Epidermal melanocyte (primary cell): ENCODE data around the gene CHD9NB.
"Not testable (repeated sequence)": the region's sequence is repeated elsewhere in the genome, so short reads cannot be mapped to it uniquely, and the experiment has no call there.

Source experiments
- DNase-seq: peaks from one replicate; pipeline ENCODE4 v3.0.0; 2011; ENCODE audit warnings: low spot score; ENCODE audit not compliant: insufficient read length

CHD9NB gene

GRCh38 chr16:53084141-53084541, 31.4 kb upstream of the CHD9NB start:
- DNase-seq, result no peak

DNA sequence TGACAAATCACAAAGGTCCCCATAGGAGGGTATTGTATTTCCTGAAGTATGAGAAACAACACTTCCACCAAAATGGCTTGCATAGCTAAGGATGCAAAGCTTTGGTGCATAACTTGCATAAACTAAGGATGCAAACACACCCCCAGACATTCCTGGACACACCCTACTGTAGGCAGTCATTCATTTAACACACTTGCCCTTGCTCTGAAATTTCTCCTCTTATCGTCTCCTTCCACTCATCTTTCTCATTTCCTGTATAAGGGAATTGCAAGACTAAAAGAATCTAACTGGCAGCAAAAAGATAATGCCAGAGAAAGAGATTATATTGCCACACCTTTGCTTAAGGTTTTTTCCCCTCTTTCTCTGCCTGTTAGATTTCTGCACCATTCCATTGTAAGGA, 30.4 kb upstream of the CHD9NB start:
- DNase-seq, result no peak

DNA sequence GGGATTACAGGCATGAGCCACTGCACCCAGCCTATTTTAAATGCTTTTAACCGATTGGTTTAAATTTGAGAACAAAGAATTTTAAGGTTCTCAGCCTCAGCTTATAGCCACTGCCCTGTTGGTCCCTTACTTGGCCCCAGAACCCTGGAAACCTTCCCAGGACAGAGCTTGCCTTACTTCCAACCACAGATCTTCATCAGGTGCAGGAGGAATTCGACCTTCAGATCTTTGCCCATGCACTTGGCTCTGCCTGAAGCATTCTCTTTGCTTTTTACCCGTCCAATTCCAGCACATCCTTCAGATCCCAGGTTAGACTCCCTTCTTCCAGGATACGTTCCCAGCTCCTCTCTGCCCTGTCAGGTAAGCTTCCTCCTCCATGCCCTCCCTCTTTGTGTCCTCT, 29.8 kb upstream of the CHD9NB start:
- DNase-seq, result no peak

GRCh38 chr16:53081686-53082407, 29.1 kb upstream of the CHD9NB start:
- DNase-seq, result no peak

GRCh38 chr16:53081032-53081424, 28.3 kb upstream of the CHD9NB start:
- DNase-seq, result no peak

DNA sequence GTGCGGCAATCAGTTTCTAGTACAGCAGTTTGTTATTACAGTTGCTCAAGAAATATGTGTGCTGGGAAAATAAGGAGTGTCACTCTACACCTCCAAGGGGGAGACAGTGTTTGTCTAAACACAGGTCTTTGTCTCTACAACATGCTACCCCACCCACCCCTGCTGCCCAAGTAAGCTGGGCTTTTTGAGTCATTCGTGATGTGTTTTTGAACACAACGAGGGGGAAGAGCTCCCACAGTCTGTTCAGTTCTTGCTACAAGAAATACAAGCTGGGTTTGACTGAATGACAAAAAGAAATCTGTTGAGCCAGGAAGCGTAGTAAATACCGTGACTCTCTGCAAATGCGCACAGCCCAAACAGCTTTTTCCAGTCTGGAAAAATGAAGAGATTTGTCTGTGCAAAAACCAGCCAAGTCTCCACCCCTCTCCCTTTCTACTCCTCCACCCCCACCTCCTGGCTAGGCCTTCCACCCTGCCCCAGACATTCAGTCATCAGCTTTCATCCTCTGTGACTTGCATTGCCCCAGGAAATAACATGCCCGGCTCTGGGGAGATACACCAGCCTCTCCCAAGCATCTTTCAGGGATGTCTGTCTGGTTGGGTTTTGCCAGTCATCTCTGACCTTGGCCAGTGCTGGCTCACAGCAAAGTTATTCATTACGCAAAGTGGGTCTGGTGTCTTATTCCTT, 27.8 kb upstream of the CHD9NB start:
- DNase-seq, result peak; percentile 85

DNA sequence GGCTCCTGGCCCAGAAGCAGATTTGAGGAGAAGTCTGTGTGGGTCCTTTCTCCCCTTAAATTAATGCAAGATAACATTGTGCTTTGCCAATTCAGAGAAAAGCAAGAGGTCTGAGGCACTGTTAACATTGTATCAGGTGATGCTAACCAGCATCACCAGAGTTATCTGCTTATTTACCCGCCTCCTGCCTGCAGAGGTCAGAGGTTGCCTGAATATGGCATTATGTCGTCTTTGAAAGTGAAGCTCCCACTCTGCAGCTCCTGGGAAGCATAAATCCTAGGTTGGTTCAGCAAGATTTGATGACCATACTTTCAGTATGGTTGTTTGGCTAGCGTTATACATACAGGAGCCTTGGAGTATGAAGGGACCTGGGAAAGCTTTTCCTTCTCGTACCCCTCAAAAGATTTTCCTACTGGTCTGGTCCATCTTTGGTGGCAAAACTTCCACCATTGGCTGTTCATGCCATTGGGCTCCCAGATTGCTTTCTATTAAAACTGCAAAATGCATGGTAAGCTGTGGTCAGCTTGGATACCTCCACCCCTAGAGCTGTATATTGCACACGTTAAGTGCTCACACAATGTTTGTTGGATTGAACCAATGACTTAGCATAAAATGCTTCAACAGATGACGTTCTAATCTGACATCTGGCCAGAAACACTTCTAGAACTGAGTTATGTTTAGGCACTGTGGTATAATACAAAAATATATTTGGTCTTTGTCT, 26.2 kb upstream of the CHD9NB start:
- DNase-seq, result no peak

- no peak for DNase-seq
Measured at GRCh38 chr16:53078247-53078646, 25.6 kb upstream of the CHD9NB start.

DNA sequence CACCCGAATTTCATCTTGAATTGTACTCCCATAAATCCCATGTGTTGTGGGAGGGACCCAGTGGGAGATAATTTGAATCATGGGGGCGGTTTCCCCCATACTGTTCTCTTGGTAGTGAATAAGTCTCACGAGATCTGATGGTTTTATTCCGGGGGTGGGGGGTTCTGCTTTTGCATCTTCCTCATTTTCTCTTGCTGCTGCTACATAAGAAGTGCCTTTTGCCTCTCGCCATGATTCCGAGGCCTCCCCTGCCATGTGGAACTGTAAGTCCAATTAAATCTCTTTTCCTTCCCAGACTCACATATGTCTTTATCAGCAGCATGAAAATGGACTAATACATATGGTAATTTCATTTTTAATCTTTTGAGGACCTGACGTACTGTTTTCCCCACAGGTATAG, 22.8 kb upstream of the CHD9NB start:
- DNase-seq, result not testable (repeated sequence)

DNA sequence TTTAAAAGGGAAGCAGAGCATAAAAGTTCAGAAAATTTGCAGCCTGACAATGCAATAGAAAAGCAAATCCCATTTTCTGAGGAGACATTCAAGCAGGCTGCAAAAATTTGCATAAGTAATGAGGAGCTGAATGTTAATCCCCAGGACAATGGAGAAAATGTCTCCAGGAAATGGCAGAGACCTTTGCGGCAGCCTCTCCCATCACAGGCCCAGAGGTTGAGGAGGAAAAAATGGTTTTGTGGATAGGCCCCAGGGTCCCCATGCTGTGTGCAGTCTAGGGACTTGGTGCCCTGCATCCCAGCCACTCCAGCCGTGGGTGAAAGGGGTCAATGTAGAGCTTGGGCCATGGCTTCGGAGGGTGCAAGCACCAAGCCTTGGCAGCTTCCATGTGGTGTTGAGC, 21.6 kb upstream of the CHD9NB start:
- not testable (repeated sequence) for DNase-seq

DNA sequence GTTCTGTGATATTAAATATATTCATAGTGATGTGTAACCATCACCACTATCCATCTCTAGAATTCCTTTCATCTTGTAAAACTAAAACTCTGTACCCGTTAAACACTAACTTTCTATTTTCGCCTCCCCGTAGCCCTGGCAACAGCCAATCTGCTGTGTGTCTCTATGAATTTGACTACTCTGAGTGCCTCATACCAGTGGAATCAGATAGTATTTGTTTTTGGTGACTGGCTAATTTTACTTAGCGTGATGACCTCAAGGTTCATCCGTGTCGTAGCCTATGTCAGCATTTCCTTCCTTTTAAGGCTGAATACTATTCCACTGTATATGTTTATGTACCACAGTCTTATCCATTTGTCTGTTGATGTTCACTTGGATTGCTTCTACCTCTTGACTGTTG, 20.3 kb upstream of the CHD9NB start:
- DNase-seq, result no peak

DNA sequence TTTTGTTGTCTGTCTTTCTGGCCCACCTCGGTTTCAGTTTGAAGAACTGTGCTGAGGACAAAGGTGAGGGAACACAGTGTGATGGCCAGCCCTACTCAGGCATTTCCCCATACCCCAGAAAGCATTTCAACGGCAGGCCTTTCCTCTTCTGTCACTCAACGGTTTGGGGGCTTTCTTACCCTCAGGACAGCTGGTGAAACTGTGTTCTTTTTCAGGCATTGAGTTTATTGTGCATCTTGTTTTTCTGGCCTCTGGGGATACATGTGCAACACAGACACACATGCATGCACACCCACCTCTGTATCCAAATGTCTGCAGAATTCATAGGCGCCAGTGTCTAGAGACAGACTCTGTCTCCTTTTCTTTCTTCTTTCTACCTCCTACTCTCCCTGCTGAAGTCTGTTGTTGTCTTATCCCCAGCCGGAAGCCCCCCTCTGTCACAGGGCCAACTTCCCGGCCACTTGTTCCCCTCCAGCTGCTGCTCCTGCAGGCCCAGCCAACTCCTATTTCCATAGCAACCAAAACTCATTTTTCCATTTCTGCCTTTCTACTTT, 19.1 kb upstream of the CHD9NB start:
- DNase-seq, result no peak

DNA sequence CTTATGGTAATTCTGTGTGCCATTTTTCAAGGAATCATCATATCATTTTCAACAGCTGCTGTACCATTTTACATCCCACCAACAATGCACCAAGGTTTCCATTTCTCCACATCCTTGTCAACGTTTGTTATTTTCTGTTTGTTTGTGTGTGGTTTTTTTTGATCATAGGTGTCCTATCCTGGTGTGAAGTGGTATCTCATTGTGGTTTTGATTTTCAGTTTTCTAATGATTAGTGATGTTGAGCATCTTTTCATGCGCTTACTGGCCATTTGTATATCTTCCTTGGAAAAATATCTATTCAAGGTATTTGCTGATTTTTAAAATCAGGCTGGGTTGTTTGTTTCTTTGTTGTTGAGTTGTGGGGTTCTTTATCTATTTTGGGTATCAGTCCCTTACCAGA, 17.1 kb upstream of the CHD9NB start:
- DNase-seq, result no peak

DNA sequence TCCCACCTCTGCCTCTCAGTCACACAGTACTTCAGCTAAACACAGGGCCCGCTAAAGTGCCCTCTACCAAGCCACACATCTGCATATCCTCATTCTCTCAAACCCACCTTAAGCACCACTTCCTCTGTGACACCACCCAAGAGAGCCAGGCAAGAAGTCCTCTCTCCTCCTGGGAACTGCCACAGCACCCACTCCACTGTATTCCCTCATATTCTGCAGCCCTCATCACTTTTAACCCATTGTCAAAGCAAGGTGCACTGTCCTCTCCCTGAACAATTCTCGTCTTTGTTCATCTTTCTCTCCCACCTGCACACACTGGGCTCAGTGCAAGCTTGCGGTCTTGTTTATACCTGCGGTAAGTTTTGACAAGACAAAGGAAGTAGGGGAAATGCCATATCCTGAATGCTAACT, 15.7 kb upstream of the CHD9NB start:
- DNase-seq, result no peak

DNA sequence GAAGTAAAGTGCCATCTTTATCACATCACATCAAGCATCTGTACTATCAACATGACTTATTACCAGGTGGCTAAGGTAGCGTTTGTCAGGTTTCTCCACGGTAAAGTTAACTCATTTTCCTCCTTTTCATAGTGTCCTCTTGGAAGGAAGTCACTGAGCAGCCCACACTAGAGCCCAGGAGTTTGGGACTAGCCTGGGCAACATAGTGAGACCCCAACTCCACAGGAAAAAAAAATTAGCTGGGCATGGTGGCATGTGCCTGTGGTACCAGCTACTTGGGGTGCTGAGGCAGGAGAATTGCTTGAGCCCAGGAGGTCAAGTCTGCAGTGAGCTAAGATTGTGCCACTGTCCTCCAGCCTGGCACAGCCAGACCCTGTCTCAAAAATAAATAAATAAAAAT, 15.0 kb upstream of the CHD9NB start:
- no peak for DNase-seq

DNA sequence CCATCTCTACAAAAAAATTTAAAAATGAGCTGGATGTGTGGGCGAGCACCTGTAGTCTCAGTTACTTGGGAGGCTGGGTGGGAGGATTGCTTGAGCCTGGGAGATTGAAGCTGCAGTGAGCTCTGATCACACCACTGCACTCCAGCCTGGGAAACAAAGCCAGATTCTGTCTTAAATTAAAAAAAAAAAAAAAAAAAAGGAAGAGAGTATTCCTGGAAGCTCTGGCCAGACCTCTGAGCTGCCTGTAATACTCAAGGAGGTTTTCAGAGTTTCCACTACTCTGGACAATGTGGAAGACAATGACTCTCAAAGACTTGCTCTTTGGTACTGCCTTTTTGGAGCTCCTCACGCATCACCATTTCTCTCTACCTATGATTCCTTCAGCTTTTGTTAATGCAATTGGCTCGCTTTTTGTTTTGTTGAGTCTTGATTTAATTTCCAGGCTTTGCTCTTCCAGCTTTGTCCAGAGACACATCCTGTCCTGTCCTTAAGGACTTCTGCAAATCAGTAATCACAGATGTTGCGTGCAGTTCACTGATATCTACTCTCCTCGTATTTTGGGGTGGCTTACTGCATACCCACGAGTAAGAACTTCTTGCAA, 12.9 kb upstream of the CHD9NB start:
- DNase-seq, result no peak

GRCh38 chr16:53064081-53064578, 11.4 kb upstream of the CHD9NB start:
- no peak for DNase-seq

- DNase-seq, result no peak
Measured at GRCh38 chr16:53061701-53062159, 9.0 kb upstream of the CHD9NB start.

DNA sequence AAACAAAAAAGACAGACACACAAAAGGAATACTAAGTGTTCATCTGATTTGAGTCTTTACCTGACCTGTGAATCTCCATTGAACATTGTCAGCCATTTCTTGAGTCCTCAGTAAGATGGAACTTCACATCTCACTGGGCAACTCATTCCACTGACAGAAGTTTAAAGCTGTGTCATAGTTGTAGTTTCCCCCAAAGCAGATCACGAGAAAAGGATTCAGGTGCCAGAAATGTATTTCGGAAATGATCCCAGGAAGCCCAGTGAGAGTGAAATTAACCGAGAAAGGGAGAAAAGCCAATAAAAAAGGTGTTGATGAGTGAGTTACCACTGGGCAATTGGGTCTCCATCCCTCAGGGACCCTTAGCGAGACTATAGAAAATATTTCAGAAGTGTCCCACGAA, 8.6 kb upstream of the CHD9NB start:
- no peak for DNase-seq

DNA sequence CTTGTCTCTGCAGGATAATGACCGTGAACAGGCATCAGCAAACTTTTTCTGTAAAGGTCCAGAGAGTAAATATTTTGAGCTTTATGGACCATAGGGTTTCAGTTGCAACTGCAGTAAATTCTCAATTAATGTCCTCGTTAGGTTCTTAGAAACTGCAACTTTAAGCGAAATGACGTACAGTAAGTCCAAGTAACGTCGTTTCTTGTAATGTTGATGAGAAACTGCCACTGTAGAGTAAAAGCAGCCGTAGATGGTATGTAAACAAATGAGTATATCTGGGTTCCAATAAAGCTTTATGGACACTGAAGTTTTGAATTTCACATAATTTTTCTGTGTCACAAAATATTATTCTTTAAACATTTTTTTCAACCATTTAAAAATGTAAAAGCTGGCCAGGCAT, 7.0 kb upstream of the CHD9NB start:
- DNase-seq, result no peak

DNA sequence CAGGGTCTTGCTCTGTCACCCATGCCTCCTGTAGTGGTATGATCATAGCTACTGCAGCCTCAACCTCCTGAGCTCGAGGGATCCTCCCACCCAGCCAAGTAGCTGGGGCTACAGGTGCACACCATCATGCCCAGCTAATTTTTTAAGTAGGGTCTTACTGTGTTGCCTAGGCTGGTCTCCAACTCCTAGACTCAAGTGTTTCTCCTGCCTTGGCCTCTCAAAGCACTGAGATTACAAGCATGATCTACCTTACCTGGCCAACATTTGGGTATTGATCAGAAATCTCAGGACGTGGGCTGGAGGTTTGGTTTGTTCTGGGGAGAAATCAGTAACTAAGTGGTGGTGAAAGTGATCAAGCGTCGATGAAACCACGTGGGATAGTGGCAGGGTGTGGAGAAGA, 6.2 kb upstream of the CHD9NB start:
- DNase-seq, result no peak

DNA sequence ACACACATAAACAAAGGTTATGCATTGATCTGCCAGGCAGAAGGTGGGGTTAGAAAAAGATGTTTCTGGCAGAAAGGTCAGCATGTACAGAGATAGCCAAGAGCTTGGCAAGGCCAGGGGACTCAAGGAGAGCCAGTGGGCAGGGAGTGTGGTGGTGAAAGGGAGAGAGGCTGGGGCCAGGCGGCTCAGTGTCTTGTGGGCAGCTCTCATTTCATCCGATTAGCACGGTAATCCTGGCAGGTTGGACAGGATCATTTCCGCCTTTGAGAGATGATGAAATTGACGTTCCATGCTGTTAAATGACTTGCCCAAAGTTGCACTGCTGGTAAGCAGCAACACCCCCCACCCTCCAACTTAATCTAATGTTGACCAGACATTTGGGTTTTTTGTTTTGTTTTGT, 5.7 kb upstream of the CHD9NB start:
- DNase-seq, result no peak
